PC-3 (cell line): ENCODE results near the gene CAMTA2.

Experiments
- CTCF ChIP-seq: fragments of 300-600 bp; sonication (generic); conservative IDR thresholded peaks from 2 replicates; pipeline ENCODE4 v1.5.1; 2017; ENCODE audit warnings: antibody characterized with exemption, low read depth, mild to moderate bottlenecking, low read length
- EZH2 ChIP-seq: fragments of 300-600 bp; sonication (generic); IDR thresholded peaks from one replicate; pipeline ENCODE4 v1.6.1; 2017; ENCODE audit warnings: antibody characterized with exemption, mild to moderate bottlenecking, low read length; ENCODE audit not compliant: unreplicated experiment
- EZH2phosphoT487 ChIP-seq: fragments of 300-600 bp; sonication (generic); IDR thresholded peaks from 2 replicates; pipeline ENCODE4 v1.6.1; 2018; ENCODE audit warnings: mild to moderate bottlenecking, antibody characterized with exemption, low read length, borderline replicate concordance

GRCh38 chr17:4974115-4974670 lies 13.3 kb downstream of the CAMTA2 start:
- TF ChIP-seq CTCF = no peak
- no peak for TF ChIP-seq EZH2
- no peak for TF ChIP-seq EZH2phosphoT487
